ENCODE data around the gene PPP2R5C. TPM values are rescaled to one million over a fixed set of nuclear protein-coding genes. Genes with fewer than 3 reads are reported as not detected.

PPP2R5C gene
- total RNA-seq, 1 donor from 2014 or later: 198 TPM

DNA sequence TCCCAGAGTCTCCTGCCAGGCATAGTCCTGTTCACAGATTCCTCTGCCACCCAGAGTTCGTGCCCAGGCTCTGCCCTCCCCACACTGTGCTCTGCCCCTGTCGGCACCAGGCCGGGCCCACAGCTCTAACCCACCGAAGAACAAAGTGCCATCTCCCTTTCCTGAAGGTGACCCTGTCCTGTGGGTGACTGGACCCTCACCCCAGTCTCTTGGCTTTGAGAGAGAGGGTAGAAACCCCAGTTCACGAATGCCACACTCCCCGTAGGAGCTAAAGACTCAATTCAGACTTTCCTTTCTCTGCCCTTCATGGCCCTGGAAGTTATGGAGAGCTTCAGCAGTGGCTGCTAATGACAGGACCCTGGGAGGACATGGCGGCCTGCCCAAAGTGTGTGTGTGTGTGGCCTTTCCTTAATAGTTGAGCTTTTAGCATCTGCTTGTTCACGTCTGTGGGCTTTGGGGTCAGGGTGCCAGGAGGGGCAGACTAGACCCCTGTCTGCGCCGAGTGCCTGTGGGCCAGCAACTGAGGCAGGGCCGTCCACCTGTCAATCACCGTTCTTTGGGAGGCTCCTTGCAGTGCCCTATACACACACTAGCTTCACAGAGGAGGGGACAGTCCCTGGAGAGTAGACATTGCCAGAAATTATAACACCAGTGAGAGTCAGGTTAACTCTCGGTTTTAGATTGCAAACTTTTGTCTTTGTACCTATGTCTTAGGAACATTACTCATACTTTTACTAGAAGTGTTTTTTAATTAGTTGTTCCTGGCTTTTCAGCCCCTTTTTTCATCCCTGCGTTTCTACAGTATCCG lies 118.2 kb downstream of the PPP2R5C start:
- no peaks in the 10 kb centered on the region for H3K27me3 ChIP-seq (ENCODE audit: low read depth)
- peak overlapping the region; percentile 87 for H3K27ac ChIP-seq (replicated peaks)
- no peaks in the 10 kb centered on the region for H3K9me3 ChIP-seq (replicated peaks)
- TF ChIP-seq, protein P1, sequence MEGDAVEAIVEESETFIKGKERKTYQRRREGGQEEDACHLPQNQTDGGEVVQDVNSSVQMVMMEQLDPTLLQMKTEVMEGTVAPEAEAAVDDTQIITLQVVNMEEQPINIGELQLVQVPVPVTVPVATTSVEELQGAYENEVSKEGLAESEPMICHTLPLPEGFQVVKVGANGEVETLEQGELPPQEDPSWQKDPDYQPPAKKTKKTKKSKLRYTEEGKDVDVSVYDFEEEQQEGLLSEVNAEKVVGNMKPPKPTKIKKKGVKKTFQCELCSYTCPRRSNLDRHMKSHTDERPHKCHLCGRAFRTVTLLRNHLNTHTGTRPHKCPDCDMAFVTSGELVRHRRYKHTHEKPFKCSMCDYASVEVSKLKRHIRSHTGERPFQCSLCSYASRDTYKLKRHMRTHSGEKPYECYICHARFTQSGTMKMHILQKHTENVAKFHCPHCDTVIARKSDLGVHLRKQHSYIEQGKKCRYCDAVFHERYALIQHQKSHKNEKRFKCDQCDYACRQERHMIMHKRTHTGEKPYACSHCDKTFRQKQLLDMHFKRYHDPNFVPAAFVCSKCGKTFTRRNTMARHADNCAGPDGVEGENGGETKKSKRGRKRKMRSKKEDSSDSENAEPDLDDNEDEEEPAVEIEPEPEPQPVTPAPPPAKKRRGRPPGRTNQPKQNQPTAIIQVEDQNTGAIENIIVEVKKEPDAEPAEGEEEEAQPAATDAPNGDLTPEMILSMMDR (IDR thresholded peaks at IDR 0.05; ENCODE audit: borderline replicate concordance): no peak
- intact Hi-C loops (cut with micrococcal nuclease): no loop called here
- peaks cover 27% of the 10 kb centered on the region for H3K36me3 ChIP-seq
- H3K4me1 ChIP-seq: peaks cover 60% of the 10 kb centered on the region
- H3K4me3 ChIP-seq: no peak overlapping the region
- no peak for DNase-seq

DNA sequence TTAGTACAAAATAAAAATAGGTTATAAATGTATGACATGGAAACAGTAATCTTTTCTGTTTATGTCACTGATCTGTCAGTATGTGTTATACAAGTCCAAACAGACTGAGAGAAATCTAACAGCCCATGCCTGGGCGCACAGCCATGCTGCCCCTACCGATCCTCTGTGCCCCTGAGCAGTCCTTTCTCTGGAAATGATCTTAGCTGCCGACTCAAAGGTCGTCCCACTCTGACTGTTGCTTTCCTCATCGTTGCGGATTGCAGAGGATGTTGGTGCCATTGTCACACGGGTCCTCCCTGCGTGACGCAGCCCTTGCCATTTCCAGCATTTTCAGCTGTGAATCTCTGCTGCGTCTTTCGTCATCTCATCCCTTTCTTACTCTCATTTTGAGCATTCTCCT lies 119.9 kb downstream of the PPP2R5C start:
- H3K4me3 ChIP-seq: no peak overlapping the region
- no peaks in the 10 kb centered on the region for H3K27me3 ChIP-seq (ENCODE audit: low read depth)
- peak overlapping the region; percentile 87 for H3K27ac ChIP-seq (replicated peaks)
- no peak for DNase-seq
- TF ChIP-seq, protein P1 (IDR thresholded peaks at IDR 0.05; ENCODE audit: borderline replicate concordance): no peak
- peaks cover 43% of the 10 kb centered on the region for H3K36me3 ChIP-seq
- peaks cover 7% of the 10 kb centered on the region for H3K9me3 ChIP-seq (replicated peaks)
- intact Hi-C loops (cut with micrococcal nuclease): no loop called here
- H3K4me1 ChIP-seq: peaks cover 43% of the 10 kb centered on the region

DNA sequence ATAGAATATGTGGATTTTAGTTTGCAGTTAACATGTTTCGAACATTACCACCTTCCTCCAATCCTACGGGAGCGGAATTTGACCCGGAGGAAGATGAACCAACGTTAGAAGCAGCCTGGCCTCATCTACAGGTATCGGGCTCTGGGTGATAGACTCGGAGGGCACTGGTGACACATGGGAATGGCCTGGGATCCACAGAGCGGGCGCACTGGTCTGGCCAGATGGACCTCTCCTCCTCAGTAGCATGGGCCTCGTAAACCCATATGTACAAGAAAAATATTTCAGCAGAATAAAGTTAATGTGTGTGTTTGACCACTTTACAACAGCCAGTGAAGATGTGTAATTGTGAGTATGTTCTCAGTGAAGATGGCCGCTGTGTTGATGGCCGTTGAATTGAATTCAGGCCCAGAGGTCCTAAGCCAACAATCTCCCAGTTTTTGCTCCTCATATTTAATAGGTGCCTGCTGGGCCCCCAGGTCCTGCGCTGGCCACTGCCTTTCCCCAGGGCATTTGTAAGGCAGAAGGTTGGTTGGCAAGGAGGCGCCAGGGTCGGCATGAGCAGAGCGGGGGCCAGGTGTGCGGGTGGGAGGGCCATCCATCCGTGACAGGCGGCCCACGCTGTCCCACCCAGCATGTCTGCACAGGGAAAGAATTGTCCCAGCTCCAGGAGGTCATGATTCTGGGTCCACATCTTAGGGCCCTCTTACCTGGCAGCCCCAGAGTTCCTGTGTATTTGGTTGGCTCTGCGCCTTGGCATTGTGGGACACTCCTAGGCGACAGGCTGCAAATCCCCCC lies 120.8 kb downstream of the PPP2R5C start:
- intact Hi-C loops (cut with micrococcal nuclease): no loop called here
- Histone ChIP-seq H3K27ac (replicated peaks) (peak overlapping the region; percentile 87), H3K4me1 (peaks cover 34% of the 10 kb centered on the region), H3K9me3 (replicated peaks) (peaks cover 10% of the 10 kb centered on the region), H3K27me3 (ENCODE audit: low read depth) (no peaks in the 10 kb centered on the region), H3K36me3 (peaks cover 52% of the 10 kb centered on the region), H3K4me3 (no peak overlapping the region)
- TF ChIP-seq, protein P1 (IDR thresholded peaks at IDR 0.05; ENCODE audit: borderline replicate concordance): no peak
- DNase-seq: no peak

DNA sequence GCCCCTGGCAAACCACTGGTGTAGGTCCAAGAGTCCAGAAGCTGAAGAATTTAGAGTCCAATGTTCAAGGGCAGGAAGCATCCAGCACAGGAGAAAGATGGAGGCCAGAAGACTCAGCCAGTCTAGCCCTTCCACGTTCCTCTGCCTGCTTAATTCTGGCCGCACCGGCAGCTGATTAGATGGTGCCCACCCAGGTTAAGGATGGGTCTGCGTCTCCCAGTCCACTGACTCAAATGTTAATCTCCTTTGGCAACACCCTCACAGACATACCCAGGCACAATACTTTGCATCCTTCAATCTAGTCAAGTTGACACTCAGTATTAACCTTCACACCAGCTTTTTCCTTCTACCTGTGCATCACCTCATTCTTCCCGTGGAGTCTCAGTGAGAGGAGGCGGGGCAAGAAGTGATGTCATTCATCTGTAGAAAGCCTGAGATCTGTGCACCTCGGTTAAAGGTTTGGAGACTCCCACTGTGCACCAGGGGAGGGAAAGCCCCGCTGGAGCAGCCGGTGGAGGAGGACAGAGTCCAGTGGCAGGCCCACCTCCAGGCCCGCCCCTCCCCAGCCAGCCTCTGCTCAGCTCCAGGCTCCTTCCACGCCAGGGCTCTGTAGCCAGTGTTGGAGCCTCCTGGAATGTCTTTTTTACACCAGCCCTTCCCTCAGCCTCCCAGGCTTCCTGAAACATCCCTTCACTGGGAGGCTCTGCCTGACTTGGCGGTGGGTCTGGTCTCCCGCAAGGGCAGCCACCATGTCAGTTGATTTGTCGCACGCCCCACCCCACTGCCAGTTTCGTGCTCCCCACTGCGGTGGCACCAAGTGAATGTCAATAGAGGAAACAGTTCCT lies 122.8 kb downstream of the PPP2R5C start:
- intact Hi-C loops (cut with micrococcal nuclease): no loop called here
- TF ChIP-seq, protein P1 (IDR thresholded peaks at IDR 0.05; ENCODE audit: borderline replicate concordance): no peak
- Histone ChIP-seq H3K36me3 (peaks cover 68% of the 10 kb centered on the region), H3K9me3 (replicated peaks) (peaks cover 10% of the 10 kb centered on the region), H3K27ac (replicated peaks) (no peak overlapping the region), H3K27me3 (ENCODE audit: low read depth) (no peaks in the 10 kb centered on the region), H3K4me1 (peaks cover 14% of the 10 kb centered on the region), H3K4me3 (no peak overlapping the region)
- DNase-seq: no peak

DNA sequence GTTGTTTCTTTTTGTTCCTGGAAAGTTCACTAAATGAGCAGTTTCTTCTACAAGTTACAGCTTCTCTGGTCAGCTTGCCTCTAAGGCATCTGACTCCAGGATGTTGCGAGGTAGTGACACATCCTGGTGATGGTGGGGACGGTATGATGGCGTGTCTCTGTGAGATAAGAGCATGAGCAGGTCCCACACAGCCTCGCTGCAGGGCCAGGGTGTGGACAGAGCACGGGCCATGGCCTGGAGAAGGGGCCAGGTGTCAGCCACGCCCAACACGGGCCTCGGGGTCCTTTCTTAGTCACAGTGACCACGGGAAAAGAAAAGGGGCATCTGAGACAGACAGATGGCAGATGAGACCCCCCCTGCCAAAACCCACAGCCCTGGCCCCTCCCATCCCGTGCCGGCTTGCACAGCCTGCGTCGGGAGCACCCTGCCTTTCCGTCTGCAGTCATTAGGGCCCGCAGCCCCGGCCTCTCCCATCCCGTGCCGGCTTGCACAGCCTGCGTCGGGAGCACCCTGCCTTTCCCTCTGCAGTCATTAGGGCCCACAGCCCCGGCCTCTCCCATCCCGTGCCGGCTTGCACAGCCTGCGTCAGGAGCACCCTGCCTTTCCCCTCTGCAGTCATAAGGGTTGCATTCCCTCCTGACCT lies 123.5 kb downstream of the PPP2R5C start:
- Histone ChIP-seq H3K36me3 (peaks cover 72% of the 10 kb centered on the region), H3K27ac (replicated peaks) (no peak overlapping the region), H3K9me3 (replicated peaks) (peaks cover 10% of the 10 kb centered on the region), H3K27me3 (ENCODE audit: low read depth) (no peaks in the 10 kb centered on the region), H3K4me1 (peaks cover 7% of the 10 kb centered on the region), H3K4me3 (no peak overlapping the region)
- TF ChIP-seq, protein P1 (IDR thresholded peaks at IDR 0.05; ENCODE audit: borderline replicate concordance): no peak
- no peak for DNase-seq
- intact Hi-C loops (cut with micrococcal nuclease): no loop called here

All from left ventricle myocardium inferior (tissue), 1 donor.